GM10248 (cell line): Measurements from ENCODE around the gene NADSYN1.
"Not testable (repeated sequence)": the region's sequence is repeated elsewhere in the genome, so short reads cannot be mapped to it uniquely, and the experiment has no call there.

ENCODE experiments used
- CTCF ChIA-PET: fragments of 300-600 bp; sonication (Branson Sonifier 250); formaldehyde crosslinking; extraction: SDS; loops from one replicate; lab custom pipeline; 2021; ENCODE audit warnings: antibody characterized with exemption; lab: Yijun Ruan, JAX
- POLR2A ChIA-PET: fragments of 350-650 bp; sonication (Branson Sonifier 250); formaldehyde crosslinking; extraction: SDS; loops from one replicate; lab custom pipeline; 2020; ENCODE audit warnings: antibody characterized with exemption; lab: Yijun Ruan, JAX
- DNase-seq: peaks from one replicate; pipeline ENCODE4 v3.0.0; 2012; ENCODE audit errors: extremely low spot score
- TF ChIP-seq, protein P1 (sequence below): IDR thresholded peaks from 2 replicates; pipeline ENCODE4 v1.5.1; 2012; ENCODE audit warnings: mild to moderate bottlenecking, low read depth; ENCODE audit errors: extremely low read depth, missing control alignments, control extremely low read depth

The NADSYN1 gene

GRCh38 chr11:71527576-71528210 is 74.7 kb downstream of the NADSYN1 start:
- TF ChIP-seq, protein P1, sequence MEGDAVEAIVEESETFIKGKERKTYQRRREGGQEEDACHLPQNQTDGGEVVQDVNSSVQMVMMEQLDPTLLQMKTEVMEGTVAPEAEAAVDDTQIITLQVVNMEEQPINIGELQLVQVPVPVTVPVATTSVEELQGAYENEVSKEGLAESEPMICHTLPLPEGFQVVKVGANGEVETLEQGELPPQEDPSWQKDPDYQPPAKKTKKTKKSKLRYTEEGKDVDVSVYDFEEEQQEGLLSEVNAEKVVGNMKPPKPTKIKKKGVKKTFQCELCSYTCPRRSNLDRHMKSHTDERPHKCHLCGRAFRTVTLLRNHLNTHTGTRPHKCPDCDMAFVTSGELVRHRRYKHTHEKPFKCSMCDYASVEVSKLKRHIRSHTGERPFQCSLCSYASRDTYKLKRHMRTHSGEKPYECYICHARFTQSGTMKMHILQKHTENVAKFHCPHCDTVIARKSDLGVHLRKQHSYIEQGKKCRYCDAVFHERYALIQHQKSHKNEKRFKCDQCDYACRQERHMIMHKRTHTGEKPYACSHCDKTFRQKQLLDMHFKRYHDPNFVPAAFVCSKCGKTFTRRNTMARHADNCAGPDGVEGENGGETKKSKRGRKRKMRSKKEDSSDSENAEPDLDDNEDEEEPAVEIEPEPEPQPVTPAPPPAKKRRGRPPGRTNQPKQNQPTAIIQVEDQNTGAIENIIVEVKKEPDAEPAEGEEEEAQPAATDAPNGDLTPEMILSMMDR = no peak
- ChIA-PET POLR2A (no interaction called here), CTCF (interaction anchor here (1.1 to 1.5 kb wide), 2 partner anchors 34 to 36 kb away, joined by 3 read pairs; no protein-coding TSS in a partner anchor)
- DNase-seq = no peak

DNA sequence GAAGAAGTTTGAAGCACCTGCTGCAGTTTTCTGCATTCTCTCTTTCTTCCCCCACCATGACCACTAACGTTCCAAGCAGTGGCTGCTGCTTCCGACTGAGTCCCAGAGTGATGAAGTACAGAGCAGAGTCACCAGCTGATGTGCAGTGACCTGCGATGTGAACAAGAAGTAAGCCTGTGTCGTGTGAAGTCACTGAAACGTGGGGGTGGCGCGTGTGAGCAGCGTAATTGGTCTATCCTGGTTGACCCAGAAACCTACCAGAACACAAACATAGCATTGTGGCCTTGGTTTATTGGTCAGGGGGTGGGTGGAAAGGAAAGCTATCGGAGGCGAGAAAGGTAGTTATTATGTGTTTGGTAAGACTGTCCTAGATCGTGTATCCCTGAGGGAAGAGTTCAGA is 77.6 kb downstream of the NADSYN1 start:
- ChIA-PET POLR2A (no interaction called here), CTCF (no interaction called here)
- TF ChIP-seq, protein P1 = no peak
- DNase-seq = no peak

GRCh38 chr11:71532036-71532610 is 79.1 kb downstream of the NADSYN1 start:
- no peak for DNase-seq
- POLR2A ChIA-PET = no interaction called here
- TF ChIP-seq, protein P1 = no peak
- CTCF ChIA-PET = no interaction called here

DNA sequence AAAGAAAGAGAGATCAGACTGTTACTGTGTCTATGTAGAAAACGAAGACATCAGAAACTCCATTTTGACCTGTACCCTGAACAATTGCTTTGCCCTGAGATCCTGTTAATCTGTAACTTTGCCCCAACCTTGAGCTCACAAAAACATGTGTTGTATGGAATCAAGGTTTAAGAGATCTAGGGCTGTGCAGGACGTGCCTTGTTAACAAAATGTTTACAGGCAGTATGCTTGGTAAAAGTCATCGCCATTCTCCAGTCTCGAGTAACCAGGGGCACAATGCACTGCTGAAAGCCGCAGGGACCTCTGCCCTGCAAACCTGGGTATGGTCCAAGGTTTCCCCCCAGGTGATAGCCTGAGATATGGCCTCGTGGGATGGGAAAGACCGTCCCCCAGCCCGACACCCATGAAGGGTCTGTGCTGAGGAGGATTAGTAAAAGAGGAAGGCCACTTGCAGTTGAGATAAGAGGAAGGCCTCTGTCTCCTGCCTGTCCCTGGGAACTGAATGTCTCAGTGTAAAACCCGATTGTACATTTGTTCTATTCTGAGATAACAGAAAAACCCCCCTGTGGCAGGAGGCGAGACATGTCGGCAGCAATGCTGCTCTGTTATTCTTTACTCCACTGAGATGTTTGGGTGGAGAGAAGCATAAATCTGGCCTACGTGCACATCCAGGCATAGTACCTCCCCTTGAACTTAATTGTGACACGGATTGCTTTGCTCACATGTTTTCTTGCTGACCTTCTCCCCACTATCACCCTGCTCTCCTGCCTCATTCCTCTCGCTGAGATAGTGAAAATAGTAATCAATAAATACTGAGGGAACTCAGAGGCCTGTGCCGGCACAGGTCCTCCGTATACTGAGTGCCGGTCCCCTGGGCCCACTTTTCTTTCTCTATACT is 82.0 kb downstream of the NADSYN1 start:
- POLR2A ChIA-PET, DNase-seq, CTCF ChIA-PET: not testable (repeated sequence)

- ChIA-PET CTCF (no interaction called here), POLR2A (no interaction called here)
- TF ChIP-seq, protein P1 = no peak
- DNase-seq = no peak
Measured at GRCh38 chr11:71535825-71536224, 82.8 kb downstream of the NADSYN1 start.

GRCh38 chr11:71537537-71537936 is 84.5 kb downstream of the NADSYN1 start:
- TF ChIP-seq, protein P1 = no peak
- ChIA-PET POLR2A (no interaction called here), CTCF (no interaction called here)
- no peak for DNase-seq

- POLR2A ChIA-PET, DNase-seq: not testable (repeated sequence)
- CTCF ChIA-PET = interaction anchor here (1.0 kb wide), 1 partner anchor 33 kb away, joined by 3 read pairs; no protein-coding TSS in a partner anchor
Measured at GRCh38 chr11:71537977-71538665, 85.1 kb downstream of the NADSYN1 start, which contains the start of gene KRTAP5-8. Gene KRTAP5-8 (plus strand): TSS chr11:71538025. CDS start chr11:71538056, 31 bp downstream.
